RWPE2 (cell line): ENCODE results near the gene MMP19.
A peak's percentile ranks its signal among the peaks of the same experiment; 100 is the strongest.

Source experiments
- ATAC-seq: fragments of 200-7000 bp; cut with Tn5 transposase; 3 replicates; pipeline ENCODE4 v1.9.1; 2021; ENCODE audit warnings: low read depth
- DNase-seq: peaks from one replicate; pipeline ENCODE4 v3.0.0-alpha.2; 2020; ENCODE audit warnings: low spot score
- H3K27ac ChIP-seq: fragments of 450-650 bp; 2 replicates; pipeline ENCODE4 v1.5.1; 2017; ENCODE audit warnings: mild to moderate bottlenecking; ENCODE audit not compliant: poor library complexity, severe bottlenecking
- H3K27me3 ChIP-seq: fragments of 250-450 bp; sonication (Bioruptor Pico); 2 replicates; pipeline ENCODE4 v1.5.1; 2021; ENCODE audit warnings: mild to moderate bottlenecking, moderate library complexity; ENCODE audit not compliant: insufficient read depth, poor library complexity, severe bottlenecking
- H3K36me3 ChIP-seq: fragments of 250-450 bp; sonication (Bioruptor Pico); 2 replicates; pipeline ENCODE4 v1.5.1; 2020; ENCODE audit warnings: low read depth, mild to moderate bottlenecking, moderate library complexity
- H3K4me1 ChIP-seq: fragments of 250-450 bp; sonication (Bioruptor Pico); 2 replicates; pipeline ENCODE4 v1.5.1; 2021; ENCODE audit warnings: mild to moderate bottlenecking, moderate library complexity; ENCODE audit not compliant: insufficient read depth, poor library complexity, severe bottlenecking
- H3K4me3 ChIP-seq: fragments of 250-450 bp; sonication (Bioruptor Pico); 2 replicates; pipeline ENCODE4 v1.5.1; 2021; ENCODE audit warnings: mild to moderate bottlenecking, moderate library complexity; ENCODE audit not compliant: severe bottlenecking
- H3K9me3 ChIP-seq: fragments of 250-450 bp; sonication (Bioruptor Pico); 2 replicates; pipeline ENCODE4 v1.5.1; 2021; ENCODE audit warnings: mild to moderate bottlenecking, moderate library complexity; ENCODE audit not compliant: severe bottlenecking
- CTCF ChIP-seq: fragments of 450-650 bp; IDR thresholded peaks from one replicate; pipeline ENCODE4 v1.5.1; 2017; ENCODE audit warnings: mild to moderate bottlenecking, moderate library complexity; ENCODE audit not compliant: poor library complexity, severe bottlenecking

The MMP19 gene

GRCh38 chr12:55818140-55818728 is 24.5 kb downstream of the MMP19 start:
- no peak for DNase-seq
- H3K36me3 ChIP-seq = peaks cover 86% of the 10 kb centered on the region
- peak overlapping the region; percentile 66 for H3K4me3 ChIP-seq
- peak; percentile 28 for ATAC-seq
- no peaks in the 10 kb centered on the region for H3K27me3 ChIP-seq
- peak overlapping the region; percentile 74 for H3K27ac ChIP-seq
- no peaks in the 10 kb centered on the region for H3K9me3 ChIP-seq
- TF ChIP-seq CTCF = no peak
- H3K4me1 ChIP-seq = peaks cover 17% of the 10 kb centered on the region

GRCh38 chr12:55817345-55818139 is 25.2 kb downstream of the MMP19 start, which contains the start of the genes ORMDL2 and SARNP:
Gene ORMDL2, plus strand, starts transcription at chr12:55818041. Its CDS starts 959 bp downstream, at chr12:55819000.
Gene SARNP, minus strand, starts transcription at chr12:55817724. Its CDS starts 23 bp downstream, at chr12:55817701.
- H3K27ac ChIP-seq = peak within 1 kb of the TSS; percentile 74
- H3K27me3 ChIP-seq = no peaks in the 10 kb centered on the region
- peaks cover 17% of the 10 kb centered on the region for H3K4me1 ChIP-seq
- peak; percentile 98 for DNase-seq
- peak within 1 kb of the TSS; percentile 66 for H3K4me3 ChIP-seq
- peak; percentile 95 for ATAC-seq
- peaks cover 86% of the 10 kb centered on the region for H3K36me3 ChIP-seq
- H3K9me3 ChIP-seq = no peaks in the 10 kb centered on the region
- TF ChIP-seq CTCF = no peak

- H3K27me3 ChIP-seq = no peaks in the 10 kb centered on the region
- peak overlapping the region; percentile 74 for H3K27ac ChIP-seq
- ATAC-seq = no peak
- H3K4me1 ChIP-seq = peaks cover 17% of the 10 kb centered on the region
- H3K9me3 ChIP-seq = no peaks in the 10 kb centered on the region
- peaks cover 84% of the 10 kb centered on the region for H3K36me3 ChIP-seq
- H3K4me3 ChIP-seq = peak overlapping the region; percentile 66
- no peak for DNase-seq
- TF ChIP-seq CTCF = no peak
These were observed 25.8 kb downstream of the MMP19 start for GRCh38 chr12:55816881-55817344.

GRCh38 chr12:55815473-55815872 is 27.3 kb downstream of the MMP19 start:
- Histone ChIP-seq H3K36me3 (peaks cover 76% of the 10 kb centered on the region), H3K4me1 (peaks cover 17% of the 10 kb centered on the region), H3K4me3 (no peak overlapping the region), H3K27me3 (no peaks in the 10 kb centered on the region), H3K27ac (no peak overlapping the region), H3K9me3 (no peaks in the 10 kb centered on the region)
- no peak for ATAC-seq
- TF ChIP-seq CTCF = no peak
- no peak for DNase-seq

- Histone ChIP-seq H3K27me3 (no peaks in the 10 kb centered on the region), H3K36me3 (peaks cover 65% of the 10 kb centered on the region), H3K4me3 (no peak overlapping the region), H3K27ac (no peak overlapping the region), H3K4me1 (peaks cover 15% of the 10 kb centered on the region), H3K9me3 (no peaks in the 10 kb centered on the region)
- DNase-seq (no peak), ATAC-seq (no peak)
- TF ChIP-seq CTCF = no peak
These were observed 28.5 kb downstream of the MMP19 start for GRCh38 chr12:55814257-55814656.
